ENCODE measurements around the gene GDPD4. TPM values are rescaled to one million over a fixed set of nuclear protein-coding genes. Genes with fewer than 3 reads are reported as not detected.

Gene GDPD4
- total RNA-seq, 1 experiment from 2014 or later: not detected

- Histone ChIP-seq H3K79me2 (ENCODE audit: low read length) (no peaks in the 10 kb centered on the region), H3K9ac (ENCODE audit: low read length) (no peak overlapping the region), H2AFZ (ENCODE audit: low read length) (no peak overlapping the region), H3K27me3 (ENCODE audit: low read length) (no peaks in the 10 kb centered on the region), H3K4me3 (ENCODE audit: low read length) (no peak overlapping the region), H4K20me1 (ENCODE audit: low read length) (no peaks in the 10 kb centered on the region), H3F3A (ENCODE audit: low read length, unreplicated experiment) (no peaks in the 10 kb centered on the region), H3K36me3 (ENCODE audit: low read depth, low read length) (no peaks in the 10 kb centered on the region), H3K4me1 (ENCODE audit: insufficient read depth, low read length) (no peaks in the 10 kb centered on the region), H3K9me3 (ENCODE audit: low read length) (no peaks in the 10 kb centered on the region), H3K4me2 (ENCODE audit: low read length) (no peak overlapping the region), H3K27ac (ENCODE audit: low read length) (no peak overlapping the region), H3K9me2 (replicated peaks; ENCODE audit: low read length) (no peaks in the 10 kb centered on the region)
- CTCF ChIA-PET: no interaction called here
- DNase-seq (no peak), ATAC-seq (no peak)
- no TSS peak for BruUV-seq (replicated peaks)
- POLR2A ChIA-PET (ENCODE audit: unreplicated experiment): no interaction called here
- intact Hi-C loops (cut with micrococcal nuclease): no loop called here
- TF ChIP-seq EZH2phosphoT487 (IDR thresholded peaks at IDR 0.05; ENCODE audit: borderline replicate concordance, low read length): no peak
- TF ChIP-seq EZH2 (IDR thresholded peaks at IDR 0.05; ENCODE audit: low read length, unreplicated experiment): no peak
- TF ChIP-seq CTCF (conservative IDR thresholded peaks at IDR 0.05; ENCODE audit: low read depth, low read length): no peak
Measured at GRCh38 chr11:77212314-77213007, 89.0 kb downstream of the GDPD4 start.

DNA sequence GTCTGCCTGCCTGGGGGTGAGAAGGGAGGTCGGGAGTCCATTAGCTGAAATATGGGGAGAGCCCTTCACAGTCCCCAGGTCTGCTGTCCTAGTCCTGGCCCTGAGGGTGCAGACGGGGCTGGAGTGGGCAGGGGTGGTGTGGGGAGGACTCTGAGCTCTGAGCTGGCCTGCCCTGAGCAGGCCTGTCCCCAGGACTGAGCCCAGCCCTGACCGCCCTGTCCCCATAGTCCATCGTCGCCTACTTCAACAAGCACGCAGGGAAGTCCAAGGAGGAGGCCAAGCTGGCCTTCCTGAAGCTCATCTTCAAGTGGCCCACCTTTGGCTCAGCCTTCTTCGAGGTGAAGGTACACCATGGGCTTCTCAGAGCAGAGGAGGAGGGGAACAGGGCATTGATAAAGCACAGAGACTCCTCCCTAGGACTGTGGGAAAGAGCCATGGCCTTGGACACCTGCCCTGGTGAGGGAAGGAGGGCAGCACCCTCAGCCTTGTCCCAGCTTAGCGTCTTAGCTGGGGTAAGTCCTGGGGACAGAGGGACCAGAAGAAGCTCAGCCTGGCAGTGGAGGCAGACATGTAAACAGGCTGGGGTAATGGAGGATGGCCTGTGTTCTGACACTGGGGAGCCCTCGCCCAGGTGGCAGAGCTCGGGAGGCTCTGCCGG is 89.8 kb downstream of the GDPD4 start:
- no peaks in the 10 kb centered on the region for H4K20me1 ChIP-seq (ENCODE audit: low read length)
- H3K9me3 ChIP-seq (ENCODE audit: low read length): no peaks in the 10 kb centered on the region
- no peak overlapping the region for H2AFZ ChIP-seq (ENCODE audit: low read length)
- H3K27ac ChIP-seq (ENCODE audit: low read length): no peak overlapping the region
- TF ChIP-seq EZH2phosphoT487 (IDR thresholded peaks at IDR 0.05; ENCODE audit: borderline replicate concordance, low read length): no peak
- no peak for TF ChIP-seq CTCF (conservative IDR thresholded peaks at IDR 0.05; ENCODE audit: low read depth, low read length)
- no peaks in the 10 kb centered on the region for H3K27me3 ChIP-seq (ENCODE audit: low read length)
- intact Hi-C loops (cut with micrococcal nuclease): no loop called here
- no peaks in the 10 kb centered on the region for H3K4me1 ChIP-seq (ENCODE audit: insufficient read depth, low read length)
- no peaks in the 10 kb centered on the region for H3F3A ChIP-seq (ENCODE audit: low read length, unreplicated experiment)
- ChIA-PET CTCF (no interaction called here), POLR2A (ENCODE audit: unreplicated experiment) (no interaction called here)
- no TSS peak for BruUV-seq (replicated peaks)
- no peak overlapping the region for H3K4me3 ChIP-seq (ENCODE audit: low read length)
- H3K79me2 ChIP-seq (ENCODE audit: low read length): no peaks in the 10 kb centered on the region
- no peak overlapping the region for H3K4me2 ChIP-seq (ENCODE audit: low read length)
- no peaks in the 10 kb centered on the region for H3K9me2 ChIP-seq (replicated peaks; ENCODE audit: low read length)
- no peak overlapping the region for H3K9ac ChIP-seq (ENCODE audit: low read length)
- H3K36me3 ChIP-seq (ENCODE audit: low read depth, low read length): no peaks in the 10 kb centered on the region
- DNase-seq: no peak
- no peak for ATAC-seq

DNA sequence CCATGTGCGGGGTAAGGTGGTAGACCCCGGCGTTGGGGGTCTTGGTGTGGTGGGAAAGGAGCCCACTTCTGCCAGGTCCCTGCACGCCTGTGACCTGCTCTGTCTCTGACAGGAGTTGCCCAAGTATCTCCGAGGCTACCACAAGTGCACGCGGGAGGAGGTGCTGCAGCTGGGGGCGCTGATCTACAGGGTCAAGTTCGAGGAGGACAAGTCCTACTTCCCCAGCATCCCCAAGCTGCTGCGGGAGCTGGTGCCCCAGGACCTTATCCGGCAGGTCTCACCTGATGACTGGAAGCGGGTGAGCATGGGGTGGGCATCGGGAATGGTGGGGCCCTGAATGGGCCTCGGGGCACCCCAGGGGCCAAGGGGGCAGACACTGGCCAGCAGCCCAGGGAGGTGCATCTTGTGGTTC is 90.4 kb downstream of the GDPD4 start:
- Histone ChIP-seq H3K4me2 (ENCODE audit: low read length) (no peak overlapping the region), H3F3A (ENCODE audit: low read length, unreplicated experiment) (no peaks in the 10 kb centered on the region), H3K36me3 (ENCODE audit: low read depth, low read length) (no peaks in the 10 kb centered on the region), H3K9ac (ENCODE audit: low read length) (no peak overlapping the region), H3K9me2 (replicated peaks; ENCODE audit: low read length) (no peaks in the 10 kb centered on the region), H3K9me3 (ENCODE audit: low read length) (no peaks in the 10 kb centered on the region), H3K27ac (ENCODE audit: low read length) (no peak overlapping the region), H2AFZ (ENCODE audit: low read length) (no peak overlapping the region), H3K4me3 (ENCODE audit: low read length) (no peak overlapping the region), H3K79me2 (ENCODE audit: low read length) (no peaks in the 10 kb centered on the region), H3K27me3 (ENCODE audit: low read length) (no peaks in the 10 kb centered on the region), H3K4me1 (ENCODE audit: insufficient read depth, low read length) (no peaks in the 10 kb centered on the region), H4K20me1 (ENCODE audit: low read length) (no peaks in the 10 kb centered on the region)
- DNase-seq (no peak), ATAC-seq (no peak)
- intact Hi-C loops (cut with micrococcal nuclease): no loop called here
- BruUV-seq (replicated peaks): no TSS peak
- POLR2A ChIA-PET (ENCODE audit: unreplicated experiment): no interaction called here
- CTCF ChIA-PET: no interaction called here
- TF ChIP-seq EZH2phosphoT487 (IDR thresholded peaks at IDR 0.05; ENCODE audit: borderline replicate concordance, low read length) (no peak), EZH2 (IDR thresholded peaks at IDR 0.05; ENCODE audit: low read length, unreplicated experiment) (no peak)

All from PC-3 (cell line).